Measurements from ENCODE around the gene ONECUT2. TPM values are rescaled to one million over a fixed set of nuclear protein-coding genes. Genes with fewer than 3 reads are reported as not detected.
A peak's percentile ranks its signal among the peaks of the same experiment; 100 is the strongest.

The ONECUT2 gene
- total and polyA plus RNA-seq, 2 experiments from 2014 or later, result 0.03 TPM; not detected in 1

DNA sequence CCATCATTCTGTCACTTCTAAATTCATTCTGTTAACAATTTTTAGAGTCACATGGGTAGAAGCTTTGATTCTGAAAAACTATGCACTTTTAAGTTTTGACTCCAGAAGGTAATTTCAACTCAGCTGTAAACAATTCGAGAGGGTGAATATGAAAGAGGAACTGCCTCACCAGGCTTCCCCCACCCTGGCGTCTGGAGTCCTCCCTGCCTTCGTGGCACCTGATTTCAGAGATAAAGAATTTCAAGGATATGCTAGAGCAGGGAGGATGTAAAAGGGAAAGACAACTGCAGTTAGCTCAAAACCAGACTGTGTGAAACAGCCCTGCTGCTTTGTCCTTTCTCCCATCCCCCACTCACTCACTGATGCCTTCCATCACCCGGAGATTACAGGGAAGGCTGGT is 40.7 kb downstream of the ONECUT2 start:
- Histone ChIP-seq H3K9me3 (ENCODE audit: low read depth) (no peaks in the 10 kb centered on the region), H3K36me3 (no peaks in the 10 kb centered on the region), H3K27me3 (no peaks in the 10 kb centered on the region), H3K27ac (no peak overlapping the region), H3K4me1 (ENCODE audit: low read depth) (no peaks in the 10 kb centered on the region), H3K4me3 (no peak overlapping the region)
- TF ChIP-seq, protein P1, sequence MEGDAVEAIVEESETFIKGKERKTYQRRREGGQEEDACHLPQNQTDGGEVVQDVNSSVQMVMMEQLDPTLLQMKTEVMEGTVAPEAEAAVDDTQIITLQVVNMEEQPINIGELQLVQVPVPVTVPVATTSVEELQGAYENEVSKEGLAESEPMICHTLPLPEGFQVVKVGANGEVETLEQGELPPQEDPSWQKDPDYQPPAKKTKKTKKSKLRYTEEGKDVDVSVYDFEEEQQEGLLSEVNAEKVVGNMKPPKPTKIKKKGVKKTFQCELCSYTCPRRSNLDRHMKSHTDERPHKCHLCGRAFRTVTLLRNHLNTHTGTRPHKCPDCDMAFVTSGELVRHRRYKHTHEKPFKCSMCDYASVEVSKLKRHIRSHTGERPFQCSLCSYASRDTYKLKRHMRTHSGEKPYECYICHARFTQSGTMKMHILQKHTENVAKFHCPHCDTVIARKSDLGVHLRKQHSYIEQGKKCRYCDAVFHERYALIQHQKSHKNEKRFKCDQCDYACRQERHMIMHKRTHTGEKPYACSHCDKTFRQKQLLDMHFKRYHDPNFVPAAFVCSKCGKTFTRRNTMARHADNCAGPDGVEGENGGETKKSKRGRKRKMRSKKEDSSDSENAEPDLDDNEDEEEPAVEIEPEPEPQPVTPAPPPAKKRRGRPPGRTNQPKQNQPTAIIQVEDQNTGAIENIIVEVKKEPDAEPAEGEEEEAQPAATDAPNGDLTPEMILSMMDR (IDR thresholded peaks at IDR 0.05; ENCODE audit: low read depth, low read length), result no peak
- DNase-seq (ENCODE audit: low read depth in 1 of 2, low spot score in 1 of 2), result no peak

DNA sequence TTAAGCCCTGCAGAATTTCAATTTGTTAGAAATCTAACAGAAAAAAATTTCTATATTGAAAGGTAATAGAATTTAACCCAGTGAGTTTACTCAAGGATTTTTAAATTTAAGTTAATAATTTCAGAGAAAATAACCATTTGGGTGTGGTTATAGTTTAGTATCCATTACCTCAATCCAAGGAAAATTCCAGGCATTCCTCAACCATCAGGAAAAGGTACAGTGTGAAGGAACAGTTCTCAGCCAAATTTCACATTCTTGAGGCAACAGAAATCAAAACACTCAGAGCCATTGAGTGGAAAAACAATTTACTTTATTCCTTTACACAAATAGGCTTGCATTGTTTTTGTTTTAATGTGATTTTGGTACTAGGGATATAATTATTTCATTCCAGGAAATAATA is 45.6 kb downstream of the ONECUT2 start:
- no peak for DNase-seq (ENCODE audit: low read depth in 1 of 2, low spot score in 1 of 2)
- Histone ChIP-seq H3K4me1 (ENCODE audit: low read depth) (no peaks in the 10 kb centered on the region), H3K27me3 (no peaks in the 10 kb centered on the region), H3K36me3 (no peaks in the 10 kb centered on the region), H3K27ac (no peak overlapping the region), H3K9me3 (ENCODE audit: low read depth) (no peaks in the 10 kb centered on the region), H3K4me3 (no peak overlapping the region)
- TF ChIP-seq, protein P1 (IDR thresholded peaks at IDR 0.05; ENCODE audit: low read depth, low read length), result no peak

DNA sequence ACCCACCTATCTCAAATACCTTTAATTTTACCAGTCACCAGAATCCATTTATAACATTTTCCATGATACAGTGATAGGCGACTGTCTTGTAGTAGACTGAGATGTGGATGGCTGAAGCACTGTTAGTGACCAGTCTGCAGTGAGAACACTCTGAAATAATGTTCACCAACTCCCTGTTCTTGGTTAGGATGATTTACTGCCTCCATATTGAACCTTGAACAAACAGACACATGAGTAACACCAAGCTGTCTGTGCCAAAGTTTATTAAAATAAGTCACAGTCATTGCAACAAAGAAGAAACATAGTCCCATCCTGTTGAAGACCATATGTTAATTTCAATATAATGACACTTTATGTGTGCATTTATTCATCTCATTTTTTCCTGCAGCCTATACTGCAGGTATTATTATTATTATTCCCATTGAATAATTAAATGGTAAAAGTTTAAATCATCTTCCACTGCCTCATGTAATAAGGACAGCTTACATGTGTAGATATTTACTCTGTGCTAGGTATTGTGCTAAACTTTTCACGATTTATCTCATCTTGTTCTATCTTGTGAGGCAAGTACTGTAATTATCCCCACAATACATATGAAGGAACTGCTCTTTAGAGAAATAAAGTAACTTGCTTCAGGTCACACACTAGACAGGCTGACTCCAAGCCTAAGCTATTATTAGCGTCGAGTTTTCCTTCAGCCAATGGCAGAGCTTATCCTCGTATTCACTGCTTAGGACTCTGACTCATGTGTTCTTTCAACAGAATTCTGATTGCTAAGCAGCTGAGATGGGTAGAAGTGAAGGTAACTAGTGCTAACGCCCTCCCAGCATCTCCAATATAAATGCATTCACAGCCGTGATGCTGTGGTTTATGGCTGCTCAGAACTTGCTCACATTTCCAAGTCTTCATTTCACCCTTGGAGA is 62.5 kb downstream of the ONECUT2 start:
- H3K27ac ChIP-seq, result peak overlapping the region; percentile 50
- H3K4me1 ChIP-seq (ENCODE audit: low read depth), result peaks cover 8% of the 10 kb centered on the region
- no peak overlapping the region for H3K4me3 ChIP-seq
- H3K9me3 ChIP-seq (ENCODE audit: low read depth), result no peaks in the 10 kb centered on the region
- no peaks in the 10 kb centered on the region for H3K36me3 ChIP-seq
- H3K27me3 ChIP-seq, result no peaks in the 10 kb centered on the region
- DNase-seq (ENCODE audit: low read depth in 1 of 2, low spot score in 1 of 2), result peak in 1 of 2 donors; percentile 44
- TF ChIP-seq, protein P1 (IDR thresholded peaks at IDR 0.05; ENCODE audit: low read depth, low read length), result no peak

DNA sequence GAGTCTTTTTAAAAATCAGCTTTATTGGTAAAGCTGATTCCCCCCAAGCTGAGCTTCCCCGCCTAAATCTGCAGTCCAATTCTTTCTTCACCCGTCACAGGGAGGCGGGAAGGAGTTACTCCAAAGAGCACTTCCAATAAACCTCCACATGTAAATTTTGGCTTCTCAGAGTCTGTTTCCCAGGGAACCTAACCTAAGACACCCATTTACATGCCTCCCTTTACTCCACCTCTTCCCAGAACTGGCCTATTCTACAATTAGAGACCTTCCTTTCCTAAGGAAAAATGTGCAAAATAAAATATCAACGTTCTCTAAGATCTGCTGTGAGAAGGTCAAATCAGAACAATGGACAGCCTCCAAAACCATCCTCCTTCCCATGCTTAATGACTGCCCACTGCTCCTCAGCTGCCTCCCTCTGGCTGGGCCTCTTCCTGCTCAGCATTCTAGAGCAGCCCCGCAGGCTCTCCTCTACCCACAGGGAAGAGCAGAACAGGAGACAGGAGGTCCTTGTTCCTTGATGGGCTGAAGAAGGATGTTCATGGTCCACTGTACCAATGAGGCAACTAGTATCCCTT is 63.6 kb downstream of the ONECUT2 start:
- no peaks in the 10 kb centered on the region for H3K9me3 ChIP-seq (ENCODE audit: low read depth)
- no peaks in the 10 kb centered on the region for H3K27me3 ChIP-seq
- no peak overlapping the region for H3K4me3 ChIP-seq
- DNase-seq (ENCODE audit: low read depth in 1 of 2, low spot score in 1 of 2), result no peak
- H3K27ac ChIP-seq, result no peak overlapping the region
- H3K4me1 ChIP-seq (ENCODE audit: low read depth), result peaks cover 8% of the 10 kb centered on the region
- no peaks in the 10 kb centered on the region for H3K36me3 ChIP-seq
- TF ChIP-seq, protein P1 (IDR thresholded peaks at IDR 0.05; ENCODE audit: low read depth, low read length), result no peak

DNA sequence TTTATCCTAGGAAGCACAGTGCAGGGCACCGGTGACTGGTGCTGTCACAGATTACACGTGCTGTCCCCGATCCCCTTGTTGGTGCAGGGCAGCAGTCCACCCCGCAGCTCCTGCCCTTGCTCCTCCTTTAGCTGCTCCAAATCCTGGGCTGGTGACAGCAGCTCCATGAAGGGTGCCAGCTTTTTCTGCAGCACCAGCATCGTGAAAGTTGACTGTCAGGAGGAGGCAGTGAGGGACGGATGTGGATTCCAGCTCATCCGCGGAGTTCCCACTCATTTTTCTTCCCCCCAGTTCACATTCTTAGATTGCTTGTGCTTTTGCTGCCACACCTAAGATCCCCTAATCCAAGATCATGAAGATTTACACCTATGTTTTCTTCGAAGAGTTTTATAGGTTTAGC is 67.5 kb downstream of the ONECUT2 start:
- Histone ChIP-seq H3K36me3 (no peaks in the 10 kb centered on the region), H3K9me3 (ENCODE audit: low read depth) (no peaks in the 10 kb centered on the region), H3K27me3 (no peaks in the 10 kb centered on the region), H3K27ac (no peak overlapping the region), H3K4me3 (no peak overlapping the region), H3K4me1 (ENCODE audit: low read depth) (peaks cover 4% of the 10 kb centered on the region)
- TF ChIP-seq, protein P1 (IDR thresholded peaks at IDR 0.05; ENCODE audit: low read depth, low read length), result no peak
- no peak for DNase-seq (ENCODE audit: low read depth in 1 of 2, low spot score in 1 of 2)

Measured in cardiac muscle cell (in vitro differentiated cells and primary cell).